Measurements from ENCODE around the gene SEMA4G. TPM values are rescaled to one million over a fixed set of nuclear protein-coding genes. Genes with fewer than 3 reads are reported as not detected.

SEMA4G gene
- total and polyA plus RNA-seq, 2 of the 8 experiments (the other 6 are each of a cell fraction or from before 2014, with no cell fraction given), result 7.1 to 18.2 TPM

DNA sequence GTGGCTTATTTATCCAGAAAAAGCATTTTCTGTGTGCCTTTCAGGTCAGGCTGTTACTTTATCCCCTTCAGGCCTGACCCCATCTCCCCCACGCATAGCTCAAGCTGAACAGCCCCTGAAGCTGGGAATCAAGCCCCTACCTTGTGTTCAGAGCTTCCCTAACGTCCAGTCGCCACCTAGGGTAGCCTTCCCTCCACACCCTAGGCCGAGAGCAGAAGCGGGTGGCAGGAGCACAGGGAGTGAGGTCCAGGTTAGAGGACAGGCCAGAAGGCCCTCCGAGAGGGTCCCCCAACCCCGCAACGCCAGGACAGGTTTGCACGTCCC, 479 bp upstream of the SEMA4G start (continued):
- TF ChIP-seq, protein P1, sequence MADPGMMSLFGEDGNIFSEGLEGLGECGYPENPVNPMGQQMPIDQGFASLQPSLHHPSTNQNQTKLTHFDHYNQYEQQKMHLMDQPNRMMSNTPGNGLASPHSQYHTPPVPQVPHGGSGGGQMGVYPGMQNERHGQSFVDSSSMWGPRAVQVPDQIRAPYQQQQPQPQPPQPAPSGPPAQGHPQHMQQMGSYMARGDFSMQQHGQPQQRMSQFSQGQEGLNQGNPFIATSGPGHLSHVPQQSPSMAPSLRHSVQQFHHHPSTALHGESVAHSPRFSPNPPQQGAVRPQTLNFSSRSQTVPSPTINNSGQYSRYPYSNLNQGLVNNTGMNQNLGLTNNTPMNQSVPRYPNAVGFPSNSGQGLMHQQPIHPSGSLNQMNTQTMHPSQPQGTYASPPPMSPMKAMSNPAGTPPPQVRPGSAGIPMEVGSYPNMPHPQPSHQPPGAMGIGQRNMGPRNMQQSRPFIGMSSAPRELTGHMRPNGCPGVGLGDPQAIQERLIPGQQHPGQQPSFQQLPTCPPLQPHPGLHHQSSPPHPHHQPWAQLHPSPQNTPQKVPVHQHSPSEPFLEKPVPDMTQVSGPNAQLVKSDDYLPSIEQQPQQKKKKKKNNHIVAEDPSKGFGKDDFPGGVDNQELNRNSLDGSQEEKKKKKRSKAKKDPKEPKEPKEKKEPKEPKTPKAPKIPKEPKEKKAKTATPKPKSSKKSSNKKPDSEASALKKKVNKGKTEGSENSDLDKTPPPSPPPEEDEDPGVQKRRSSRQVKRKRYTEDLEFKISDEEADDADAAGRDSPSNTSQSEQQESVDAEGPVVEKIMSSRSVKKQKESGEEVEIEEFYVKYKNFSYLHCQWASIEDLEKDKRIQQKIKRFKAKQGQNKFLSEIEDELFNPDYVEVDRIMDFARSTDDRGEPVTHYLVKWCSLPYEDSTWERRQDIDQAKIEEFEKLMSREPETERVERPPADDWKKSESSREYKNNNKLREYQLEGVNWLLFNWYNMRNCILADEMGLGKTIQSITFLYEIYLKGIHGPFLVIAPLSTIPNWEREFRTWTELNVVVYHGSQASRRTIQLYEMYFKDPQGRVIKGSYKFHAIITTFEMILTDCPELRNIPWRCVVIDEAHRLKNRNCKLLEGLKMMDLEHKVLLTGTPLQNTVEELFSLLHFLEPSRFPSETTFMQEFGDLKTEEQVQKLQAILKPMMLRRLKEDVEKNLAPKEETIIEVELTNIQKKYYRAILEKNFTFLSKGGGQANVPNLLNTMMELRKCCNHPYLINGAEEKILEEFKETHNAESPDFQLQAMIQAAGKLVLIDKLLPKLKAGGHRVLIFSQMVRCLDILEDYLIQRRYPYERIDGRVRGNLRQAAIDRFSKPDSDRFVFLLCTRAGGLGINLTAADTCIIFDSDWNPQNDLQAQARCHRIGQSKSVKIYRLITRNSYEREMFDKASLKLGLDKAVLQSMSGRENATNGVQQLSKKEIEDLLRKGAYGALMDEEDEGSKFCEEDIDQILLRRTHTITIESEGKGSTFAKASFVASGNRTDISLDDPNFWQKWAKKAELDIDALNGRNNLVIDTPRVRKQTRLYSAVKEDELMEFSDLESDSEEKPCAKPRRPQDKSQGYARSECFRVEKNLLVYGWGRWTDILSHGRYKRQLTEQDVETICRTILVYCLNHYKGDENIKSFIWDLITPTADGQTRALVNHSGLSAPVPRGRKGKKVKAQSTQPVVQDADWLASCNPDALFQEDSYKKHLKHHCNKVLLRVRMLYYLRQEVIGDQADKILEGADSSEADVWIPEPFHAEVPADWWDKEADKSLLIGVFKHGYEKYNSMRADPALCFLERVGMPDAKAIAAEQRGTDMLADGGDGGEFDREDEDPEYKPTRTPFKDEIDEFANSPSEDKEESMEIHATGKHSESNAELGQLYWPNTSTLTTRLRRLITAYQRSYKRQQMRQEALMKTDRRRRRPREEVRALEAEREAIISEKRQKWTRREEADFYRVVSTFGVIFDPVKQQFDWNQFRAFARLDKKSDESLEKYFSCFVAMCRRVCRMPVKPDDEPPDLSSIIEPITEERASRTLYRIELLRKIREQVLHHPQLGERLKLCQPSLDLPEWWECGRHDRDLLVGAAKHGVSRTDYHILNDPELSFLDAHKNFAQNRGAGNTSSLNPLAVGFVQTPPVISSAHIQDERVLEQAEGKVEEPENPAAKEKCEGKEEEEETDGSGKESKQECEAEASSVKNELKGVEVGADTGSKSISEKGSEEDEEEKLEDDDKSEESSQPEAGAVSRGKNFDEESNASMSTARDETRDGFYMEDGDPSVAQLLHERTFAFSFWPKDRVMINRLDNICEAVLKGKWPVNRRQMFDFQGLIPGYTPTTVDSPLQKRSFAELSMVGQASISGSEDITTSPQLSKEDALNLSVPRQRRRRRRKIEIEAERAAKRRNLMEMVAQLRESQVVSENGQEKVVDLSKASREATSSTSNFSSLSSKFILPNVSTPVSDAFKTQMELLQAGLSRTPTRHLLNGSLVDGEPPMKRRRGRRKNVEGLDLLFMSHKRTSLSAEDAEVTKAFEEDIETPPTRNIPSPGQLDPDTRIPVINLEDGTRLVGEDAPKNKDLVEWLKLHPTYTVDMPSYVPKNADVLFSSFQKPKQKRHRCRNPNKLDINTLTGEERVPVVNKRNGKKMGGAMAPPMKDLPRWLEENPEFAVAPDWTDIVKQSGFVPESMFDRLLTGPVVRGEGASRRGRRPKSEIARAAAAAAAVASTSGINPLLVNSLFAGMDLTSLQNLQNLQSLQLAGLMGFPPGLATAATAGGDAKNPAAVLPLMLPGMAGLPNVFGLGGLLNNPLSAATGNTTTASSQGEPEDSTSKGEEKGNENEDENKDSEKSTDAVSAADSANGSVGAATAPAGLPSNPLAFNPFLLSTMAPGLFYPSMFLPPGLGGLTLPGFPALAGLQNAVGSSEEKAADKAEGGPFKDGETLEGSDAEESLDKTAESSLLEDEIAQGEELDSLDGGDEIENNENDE (IDR thresholded peaks at IDR 0.05; ENCODE audit: insufficient replicate concordance, low read length), result no peak
- TF ChIP-seq SUZ12 (IDR thresholded peaks at IDR 0.05; ENCODE audit: low read length), result no peak
- no peak for TF ChIP-seq KDM5A (IDR thresholded peaks at IDR 0.05; ENCODE audit: low read length)
- TF ChIP-seq, protein P2, sequence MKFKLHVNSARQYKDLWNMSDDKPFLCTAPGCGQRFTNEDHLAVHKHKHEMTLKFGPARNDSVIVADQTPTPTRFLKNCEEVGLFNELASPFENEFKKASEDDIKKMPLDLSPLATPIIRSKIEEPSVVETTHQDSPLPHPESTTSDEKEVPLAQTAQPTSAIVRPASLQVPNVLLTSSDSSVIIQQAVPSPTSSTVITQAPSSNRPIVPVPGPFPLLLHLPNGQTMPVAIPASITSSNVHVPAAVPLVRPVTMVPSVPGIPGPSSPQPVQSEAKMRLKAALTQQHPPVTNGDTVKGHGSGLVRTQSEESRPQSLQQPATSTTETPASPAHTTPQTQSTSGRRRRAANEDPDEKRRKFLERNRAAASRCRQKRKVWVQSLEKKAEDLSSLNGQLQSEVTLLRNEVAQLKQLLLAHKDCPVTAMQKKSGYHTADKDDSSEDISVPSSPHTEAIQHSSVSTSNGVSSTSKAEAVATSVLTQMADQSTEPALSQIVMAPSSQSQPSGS (IDR thresholded peaks at IDR 0.05; ENCODE audit: low read length), result no peak
- TF ChIP-seq POLR2AphosphoS5 (IDR thresholded peaks at IDR 0.05; ENCODE audit: low read depth, low read length), result no peak
- TF ChIP-seq, protein P3, sequence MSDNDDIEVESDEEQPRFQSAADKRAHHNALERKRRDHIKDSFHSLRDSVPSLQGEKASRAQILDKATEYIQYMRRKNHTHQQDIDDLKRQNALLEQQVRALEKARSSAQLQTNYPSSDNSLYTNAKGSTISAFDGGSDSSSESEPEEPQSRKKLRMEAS (IDR thresholded peaks at IDR 0.05), result no peak
- TF ChIP-seq TCF12 (IDR thresholded peaks at IDR 0.05; ENCODE audit: low read depth, low read length), result no peak
- no peak for TF ChIP-seq RXRA (IDR thresholded peaks at IDR 0.05; ENCODE audit: insufficient read depth, low read depth, low read length)
- TF ChIP-seq ASH2L (IDR thresholded peaks at IDR 0.05; ENCODE audit: low read length), result no peak

Data from H1 (cell line).